Mucosa of descending colon (tissue), 3 donors: ENCODE measurements around the gene COPB1. TPM values are rescaled to one million over a fixed set of nuclear protein-coding genes. Genes with fewer than 3 reads are reported as not detected.
A peak's percentile ranks its signal among the peaks of the same experiment; 100 is the strongest.

Experiments
- ATAC-seq: fragments of 200-7000 bp; cut with Tn5 transposase; one replicate; pipeline ENCODE4 v1.9.1; 2020; ENCODE audit warnings: mild to moderate bottlenecking, moderate library complexity
- DNase-seq, 3 donors: peaks; one replicate each; pipeline ENCODE4 v3.0.0-alpha.2; 2020
- H3K36me3 ChIP-seq: fragments of 200-600 bp; one replicate; pipeline ENCODE4 v1.8.0; 2021; ENCODE audit warnings: low read depth, mild to moderate bottlenecking
- H3K4me1 ChIP-seq: fragments of 200-600 bp; one replicate; pipeline ENCODE4 v1.8.0; 2021; ENCODE audit warnings: low read depth, mild to moderate bottlenecking
- H3K4me3 ChIP-seq: fragments of 200-600 bp; one replicate; pipeline ENCODE4 v1.8.0; 2021; ENCODE audit warnings: mild to moderate bottlenecking
- H3K9me3 ChIP-seq: fragments of 200-600 bp; one replicate; pipeline ENCODE4 v1.8.0; 2021; ENCODE audit warnings: mild to moderate bottlenecking
- intact Hi-C, 2 donors: fragments of 100-400 bp; cut with DNase I in 1 of 2; cut with micrococcal nuclease in 1 of 2; formaldehyde crosslinking; loops; one replicate each; pipeline versions ENCODE4 v1.11.0 to v1.11.1; 2022; cut with DNase I, micrococcal nuclease
- total RNA-seq, 3 donors: library from RNA; stranded (reverse); fragmentation: NEBNext Ultra II Directional in 2 of 3; extraction: Animal tissue kit (Norgen Biotek cat#: 25700) in 2 of 3; gene quantifications; one replicate each; pipeline versions ENCODE4 v1.2.1 to v1.2.4, GENCODE V29; 2021 to 2023
- TF ChIP-seq, protein P1 (sequence below): fragments of 200-600 bp; IDR thresholded peaks from one replicate; pipeline ENCODE4 v1.8.0; 2022; ENCODE audit warnings: antibody characterized with exemption, mild to moderate bottlenecking
- donor health status: DM: no; HTN: no; CAD: no; lungs with moderate emphysema.
- donor health status: DM: no; HTN: no; CAD: no.
- donor health status: DM: no; HTN: yes; CAD: no.

The COPB1 gene
- total RNA-seq, 3 donors from 2014 or later: 71.6 to 82.1 (median 76.3) TPM

DNA sequence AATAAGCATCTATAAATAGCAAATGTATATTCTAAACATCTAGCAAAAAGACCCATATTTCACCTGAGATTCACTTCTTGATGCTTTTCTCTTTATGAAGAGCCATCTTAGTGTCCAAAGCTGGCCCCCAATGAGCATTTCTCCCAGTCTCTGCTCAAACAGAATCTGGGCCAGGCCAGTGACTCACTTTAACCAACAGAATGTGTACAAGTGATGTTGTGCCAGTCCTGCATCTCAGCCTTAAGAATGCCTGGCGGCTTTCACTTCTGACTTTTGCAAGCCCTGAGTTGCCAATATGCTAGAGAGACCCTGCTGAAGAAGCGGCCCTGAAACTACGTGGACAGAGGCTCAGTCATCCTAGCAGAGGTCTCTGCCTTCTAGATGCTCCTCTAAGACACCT lies 6.9 kb upstream of the COPB1 start:
- no peak overlapping the region for H3K4me3 ChIP-seq
- no peaks in the 10 kb centered on the region for H3K9me3 ChIP-seq
- peaks cover 9% of the 10 kb centered on the region for H3K36me3 ChIP-seq
- no peak for DNase-seq
- intact Hi-C loops: no loop called here
- TF ChIP-seq, protein P1, sequence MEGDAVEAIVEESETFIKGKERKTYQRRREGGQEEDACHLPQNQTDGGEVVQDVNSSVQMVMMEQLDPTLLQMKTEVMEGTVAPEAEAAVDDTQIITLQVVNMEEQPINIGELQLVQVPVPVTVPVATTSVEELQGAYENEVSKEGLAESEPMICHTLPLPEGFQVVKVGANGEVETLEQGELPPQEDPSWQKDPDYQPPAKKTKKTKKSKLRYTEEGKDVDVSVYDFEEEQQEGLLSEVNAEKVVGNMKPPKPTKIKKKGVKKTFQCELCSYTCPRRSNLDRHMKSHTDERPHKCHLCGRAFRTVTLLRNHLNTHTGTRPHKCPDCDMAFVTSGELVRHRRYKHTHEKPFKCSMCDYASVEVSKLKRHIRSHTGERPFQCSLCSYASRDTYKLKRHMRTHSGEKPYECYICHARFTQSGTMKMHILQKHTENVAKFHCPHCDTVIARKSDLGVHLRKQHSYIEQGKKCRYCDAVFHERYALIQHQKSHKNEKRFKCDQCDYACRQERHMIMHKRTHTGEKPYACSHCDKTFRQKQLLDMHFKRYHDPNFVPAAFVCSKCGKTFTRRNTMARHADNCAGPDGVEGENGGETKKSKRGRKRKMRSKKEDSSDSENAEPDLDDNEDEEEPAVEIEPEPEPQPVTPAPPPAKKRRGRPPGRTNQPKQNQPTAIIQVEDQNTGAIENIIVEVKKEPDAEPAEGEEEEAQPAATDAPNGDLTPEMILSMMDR: no peak
- H3K4me1 ChIP-seq: no peaks in the 10 kb centered on the region
- no peak for ATAC-seq

DNA sequence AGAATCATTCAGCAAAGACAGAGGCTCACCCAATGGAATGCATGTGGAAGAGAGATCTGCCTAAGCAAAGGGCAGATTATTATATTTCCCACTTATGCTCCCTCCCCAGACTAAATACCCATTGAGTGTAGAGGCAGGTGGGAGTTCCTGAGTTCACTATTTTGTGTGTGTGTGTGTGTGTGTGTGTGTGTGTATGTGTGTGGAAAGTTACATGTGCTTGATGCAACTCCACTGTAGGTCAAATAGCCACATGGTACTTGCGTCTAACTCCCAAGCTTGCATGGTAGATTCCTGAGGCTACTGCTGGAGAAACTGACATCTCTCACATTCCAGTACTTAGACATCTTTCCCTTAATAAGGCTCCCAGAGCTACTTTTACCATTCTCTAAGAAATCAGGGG lies 3.4 kb upstream of the COPB1 start:
- intact Hi-C loops: no loop called here
- Histone ChIP-seq H3K9me3 (no peaks in the 10 kb centered on the region), H3K4me3 (no peak overlapping the region), H3K4me1 (peaks cover 3% of the 10 kb centered on the region), H3K36me3 (no peaks in the 10 kb centered on the region)
- DNase-seq (no peak), ATAC-seq (no peak)
- TF ChIP-seq, protein P1: no peak

DNA sequence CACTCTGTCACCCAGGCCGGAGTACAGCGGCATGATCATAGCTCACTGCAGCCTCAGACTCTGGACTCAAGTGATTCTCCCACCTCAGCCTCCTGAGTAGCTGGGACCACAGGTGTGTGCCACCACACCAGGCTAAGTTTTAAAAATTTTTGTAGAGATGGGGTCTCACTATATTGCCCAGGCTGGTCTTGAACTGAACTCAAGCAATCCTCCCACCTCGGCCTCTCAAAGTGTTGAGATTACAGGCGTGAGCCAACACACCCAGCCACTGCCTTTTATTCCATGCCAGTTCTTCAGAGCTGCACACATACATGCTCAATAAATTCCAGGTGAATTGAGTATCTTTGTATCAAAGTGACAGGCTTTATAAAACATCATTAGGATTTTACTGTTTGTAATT lies 2.4 kb upstream of the COPB1 start:
- Histone ChIP-seq H3K4me1 (peaks cover 11% of the 10 kb centered on the region), H3K9me3 (no peaks in the 10 kb centered on the region), H3K36me3 (no peaks in the 10 kb centered on the region), H3K4me3 (no peak overlapping the region)
- ATAC-seq (no peak), DNase-seq (no peak)
- TF ChIP-seq, protein P1: no peak
- intact Hi-C loops: no loop called here

DNA sequence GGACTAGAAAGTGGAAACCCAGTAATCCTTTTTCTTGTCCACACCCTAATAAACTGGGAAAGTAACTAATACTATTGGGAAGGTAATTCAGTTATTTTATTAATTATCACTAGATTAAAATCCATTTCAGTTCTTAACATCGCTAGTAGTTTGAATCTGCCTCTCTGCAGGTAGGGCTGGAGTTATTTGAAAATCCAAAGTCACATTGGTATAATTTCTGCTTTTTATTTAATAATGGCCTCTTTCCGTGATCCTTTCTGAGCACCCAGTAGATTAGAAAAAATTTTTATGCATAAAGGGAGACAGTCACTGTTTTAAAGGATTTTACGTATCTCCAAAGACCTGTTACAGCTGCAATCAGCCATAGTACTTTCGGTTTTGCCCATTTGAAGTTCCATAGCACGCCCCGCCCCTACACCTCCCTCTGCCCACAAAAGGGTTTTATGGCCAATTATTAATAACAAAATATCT lies 605 bp upstream of the COPB1 start:
- TF ChIP-seq, protein P1: no peak
- Histone ChIP-seq H3K9me3 (no peaks in the 10 kb centered on the region), H3K4me3 (peak overlapping the region; percentile 69), H3K36me3 (no peaks in the 10 kb centered on the region), H3K4me1 (peaks cover 14% of the 10 kb centered on the region)
- intact Hi-C loops: no loop called here
- peak; percentile 65 to 82 (median 69) for DNase-seq
- peak; percentile 69 for ATAC-seq

DNA sequence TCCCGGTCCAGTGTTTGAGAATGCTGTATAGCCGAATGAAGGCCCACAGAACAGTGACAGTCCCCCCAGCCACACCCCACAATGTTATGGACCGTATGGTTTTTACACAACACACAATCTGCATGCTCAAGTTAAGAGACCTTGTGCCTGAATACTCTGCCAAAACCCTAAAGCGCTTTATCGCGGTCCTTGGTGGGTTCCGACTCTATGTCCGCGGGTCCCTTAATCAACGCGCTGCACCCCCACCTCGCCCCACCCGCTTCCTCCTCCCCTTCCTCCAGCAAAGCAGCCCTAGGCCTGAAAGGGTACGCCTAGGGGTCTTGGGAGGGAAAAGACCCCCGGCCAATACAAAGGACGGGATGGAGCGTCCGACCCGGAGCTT lies 442 bp downstream of the COPB1 start:
- Histone ChIP-seq H3K4me1 (peaks cover 14% of the 10 kb centered on the region), H3K36me3 (no peaks in the 10 kb centered on the region), H3K9me3 (no peaks in the 10 kb centered on the region), H3K4me3 (peak overlapping the region; percentile 69)
- ATAC-seq (peak; percentile 55), DNase-seq (peak; percentile 65 to 71 (median 69))
- TF ChIP-seq, protein P1: no peak
- intact Hi-C loops: no loop called here

DNA sequence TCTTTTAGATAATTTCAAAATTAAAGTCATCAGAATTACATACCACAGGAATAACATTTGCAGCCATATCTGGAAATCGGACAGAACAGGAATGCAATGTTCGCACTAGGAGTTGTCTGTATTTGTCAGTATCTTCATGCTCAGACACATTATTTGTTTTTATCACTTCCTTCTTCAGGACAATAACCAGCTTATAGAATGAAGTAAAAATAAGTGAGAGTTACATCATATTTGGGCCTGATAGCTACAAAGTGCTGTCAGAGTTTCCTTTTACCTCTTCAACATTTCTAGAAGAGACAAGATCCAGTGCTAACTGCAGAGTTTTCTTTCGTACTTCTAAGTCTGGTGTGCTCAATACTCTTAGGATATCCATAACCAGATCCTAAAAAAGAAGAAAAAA lies 18.9 kb downstream of the COPB1 start:
- no peaks in the 10 kb centered on the region for H3K4me1 ChIP-seq
- ATAC-seq (no peak), DNase-seq (no peak)
- H3K9me3 ChIP-seq: no peaks in the 10 kb centered on the region
- no peak overlapping the region for H3K4me3 ChIP-seq
- intact Hi-C loops: no loop called here
- TF ChIP-seq, protein P1: no peak
- H3K36me3 ChIP-seq: peaks cover 19% of the 10 kb centered on the region
